T47D (cell line): ENCODE data around the gene TTC13.
"Not testable (repeated sequence)": the region's sequence is repeated elsewhere in the genome, so short reads cannot be mapped to it uniquely, and the experiment has no call there.

Experiments used
- DNase-seq, 2 experiments: peaks; one replicate each; pipeline versions ENCODE4 v3.0.0 to v3.0.0-alpha.2; 2011 to 2012; ENCODE audit warnings: low read depth in 1 of 2, low spot score in 1 of 2
- JUND ChIP-seq: IDR thresholded peaks from 2 replicates; pipeline ENCODE4 v1.6.1; 2012; ENCODE audit warnings: low read depth
- in situ Hi-C: cut with HindIII; loops from 2 replicates; pipeline ENCODE4 v1.10.0; 2016; ENCODE audit warnings: low sequenced_read_pairs, low pct_unique_long_range_greater_than_20kb

The TTC13 gene

DNA sequence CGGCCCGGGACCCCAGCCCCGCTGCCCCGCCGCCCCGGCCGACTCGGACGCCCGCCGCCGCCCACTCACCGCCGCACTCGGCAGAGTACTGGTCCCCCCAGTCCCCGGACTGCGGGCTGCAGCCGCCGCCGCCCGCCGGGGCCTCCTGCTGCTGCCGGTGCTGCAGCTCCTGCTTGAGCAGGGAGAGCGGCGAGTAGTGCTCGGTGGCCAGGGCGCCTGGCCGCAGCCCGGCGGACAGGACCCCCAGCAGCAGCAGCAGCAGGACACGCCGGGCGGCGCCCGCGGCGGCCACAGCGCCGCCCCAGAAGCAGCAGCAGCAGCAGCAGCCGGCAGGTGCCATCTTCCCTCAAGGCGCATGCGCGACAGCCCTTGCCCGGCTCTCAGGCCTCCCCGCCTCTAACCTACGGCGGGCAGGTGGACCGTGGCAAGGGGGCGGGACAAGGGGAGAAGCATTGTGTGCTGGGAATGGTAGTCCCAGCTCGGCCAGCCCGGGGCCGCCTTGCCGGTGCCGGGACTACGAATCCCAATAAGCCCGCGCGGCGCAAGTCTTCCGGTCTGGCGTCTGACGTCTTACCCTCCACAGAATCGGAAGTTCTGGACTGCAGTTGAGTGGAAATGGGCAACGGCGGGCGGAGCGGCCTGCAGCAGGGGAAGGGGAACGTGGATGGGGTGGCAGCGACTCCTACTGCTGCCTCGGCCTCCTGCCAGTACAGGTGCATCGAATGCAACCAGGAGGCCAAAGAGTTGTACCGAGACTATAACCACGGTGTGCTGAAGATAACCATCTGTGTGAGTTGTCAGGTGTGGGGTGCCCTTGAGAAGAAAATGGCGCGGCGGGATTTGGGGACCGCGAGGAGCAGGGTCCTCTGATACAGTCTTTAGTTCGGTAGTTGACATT lies at the start of gene TTC13, which contains the start of gene ARV1:
TSS of gene TTC13 (minus strand) at position 371 of the 898 bp plus-strand sequence. CDS start at position 340, 31 bp downstream.
TSS of gene ARV1 (plus strand) at position 604 of the 898 bp plus-strand sequence. CDS start at position 616, 12 bp downstream.
- in situ Hi-C loops = no loop called here
- TF ChIP-seq JUND = no peak
- DNase-seq = peak; percentile 98 to 100

- no peak for DNase-seq
- no peak for TF ChIP-seq JUND
- in situ Hi-C loops = no loop called here
Observed at GRCh38 chr1:231027971-231028370, 49.3 kb upstream of the TTC13 start.

- in situ Hi-C loops = no loop called here
- no peak for TF ChIP-seq JUND
- no peak for DNase-seq
Observed at GRCh38 chr1:231027136-231027925, 48.7 kb upstream of the TTC13 start.

DNA sequence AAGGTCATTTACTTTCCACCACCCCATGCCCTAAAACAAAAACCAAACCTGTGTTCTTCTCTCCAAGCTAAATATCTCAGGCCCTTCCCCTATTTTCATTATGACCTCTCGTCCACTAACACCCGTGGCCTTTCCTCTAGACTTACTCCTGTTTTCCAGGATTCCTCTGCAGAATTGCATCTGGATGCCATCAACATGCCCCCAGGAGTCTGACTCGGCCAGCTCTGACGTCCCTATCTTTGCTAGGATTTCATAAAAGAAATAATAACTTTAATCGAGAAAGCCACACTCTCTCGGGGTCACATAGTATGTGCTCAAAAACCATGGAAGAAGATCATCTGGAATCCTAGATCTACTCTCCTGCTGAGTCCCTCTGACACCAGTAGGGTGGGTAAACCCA lies 47.9 kb upstream of the TTC13 start:
- no peak for DNase-seq
- TF ChIP-seq JUND = no peak
- in situ Hi-C loops = no loop called here

- no peak for TF ChIP-seq JUND
Observed at GRCh38 chr1:231023150-231023549, 44.5 kb upstream of the TTC13 start.

GRCh38 chr1:231022543-231022942 lies 43.9 kb upstream of the TTC13 start:
- in situ Hi-C loops, DNase-seq: not testable (repeated sequence)

More at GRCh38 chr1:231023150-231023549, 44.5 kb upstream of the TTC13 start:
- in situ Hi-C loops = no loop called here
- no peak for DNase-seq

GRCh38 chr1:231021540-231022031 lies 42.9 kb upstream of the TTC13 start:
- DNase-seq = no peak
- TF ChIP-seq JUND = no peak
- in situ Hi-C loops = no loop called here

GRCh38 chr1:231020816-231021215 lies 42.2 kb upstream of the TTC13 start:
- no peak for DNase-seq
- no peak for TF ChIP-seq JUND
- in situ Hi-C loops = no loop called here

- in situ Hi-C loops = no loop called here
- DNase-seq = no peak
- no peak for TF ChIP-seq JUND
Observed at GRCh38 chr1:231020139-231020601, 41.5 kb upstream of the TTC13 start.

DNA sequence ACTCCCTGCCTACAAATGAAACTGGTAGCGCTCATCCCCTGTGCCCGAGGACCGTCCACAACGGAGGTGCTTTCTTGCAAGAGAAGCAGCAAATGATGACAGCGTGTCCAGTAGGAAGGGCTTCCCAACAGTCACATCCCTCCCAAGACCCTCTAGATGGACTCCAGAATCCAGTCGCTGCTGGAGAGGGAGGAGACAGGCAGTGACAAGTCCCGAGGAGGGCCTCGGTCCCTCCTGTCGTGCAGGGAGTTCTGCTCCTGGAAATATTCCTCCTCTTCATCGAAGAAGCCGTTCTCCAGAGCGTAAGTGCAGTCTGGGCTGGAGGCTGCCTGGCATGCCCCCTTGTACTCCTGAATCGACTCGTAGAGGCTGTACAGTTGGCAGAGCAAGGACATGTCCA lies 41.0 kb upstream of the TTC13 start:
- in situ Hi-C loops = no loop called here
- no peak for DNase-seq
- TF ChIP-seq JUND = no peak

- TF ChIP-seq JUND = no peak
- in situ Hi-C loops = no loop called here
- no peak for DNase-seq
Observed at GRCh38 chr1:231016966-231017365, 38.3 kb upstream of the TTC13 start.

- TF ChIP-seq JUND = no peak
- DNase-seq = no peak
- in situ Hi-C loops = no loop called here
Observed at GRCh38 chr1:231016234-231016633, 37.6 kb upstream of the TTC13 start.

- DNase-seq = peak in 1 of 2 experiments; percentile 40
- in situ Hi-C loops = no loop called here
- TF ChIP-seq JUND = no peak
Observed at GRCh38 chr1:231013391-231014015, 34.8 kb upstream of the TTC13 start.
